K562 (cell line): Measurements from ENCODE around the gene URB2. TPM values are rescaled to one million over a fixed set of nuclear protein-coding genes. Genes with fewer than 3 reads are reported as not detected.

Experiments used
- ATAC-seq: fragments of 200-7000 bp; cut with Tn5 transposase; 3 replicates; pipeline ENCODE4 v1.9.1; 2020; ENCODE audit warnings: moderate library complexity
- BruUV-seq: library from RNA; stranded (reverse); fragments of 400-500 nt; replicated peaks from 2 replicates; lab custom pipeline; 2021; lab: Mats Ljungman, UMichigan
- CTCF ChIA-PET: fragments of 300-600 bp; formaldehyde crosslinking; extraction: SDS; loops from one replicate; lab custom pipeline; 2021; ENCODE audit warnings: low intra/inter-chr PET ratio; lab: Yijun Ruan, JAX
- POLR2A ChIA-PET: fragments of 300-600, 350-650 bp; sonication (Branson Sonifier 250); formaldehyde crosslinking; extraction: SDS; loops from one replicate; lab custom pipeline; 2021; ENCODE audit warnings: antibody characterized with exemption, inconsistent platforms; lab: Yijun Ruan, JAX
- DNase-seq, 4 experiments: peaks; one replicate each; pipeline versions ENCODE4 v3.0.0 to v3.0.0-alpha.2; 2011 to 2018; ENCODE audit warnings: low spot score in 3 of 4, mixed read lengths in 3 of 4; ENCODE audit errors: extremely low read depth in 1 of 4
- FAIRE-seq: peaks from 2 replicates; lab custom pipeline; 2011; peaks lifted over from hg19 to GRCh38; lab: Jason Lieb, UNC
- H2AFZ ChIP-seq: 2 replicates; pipeline ENCODE4 v1.6.0; 2011; ENCODE audit warnings: low read depth, low read length, control low read depth, inconsistent platforms
- H3K27ac ChIP-seq: fragments of 200-600 bp; 3 replicates; pipeline ENCODE4 v1.8.0; 2011; ENCODE audit warnings: low read depth, mild to moderate bottlenecking, control low read depth, inconsistent platforms, low read length, moderate library complexity, mixed read lengths; ENCODE audit errors: extremely low read depth
- H3K27me3 ChIP-seq, 2 experiments: fragments of 300-600 bp in 1 of 2; 2 replicates in 1 of 2; 3 replicates in 1 of 2; pipeline versions ENCODE4 v1.6.0 to v1.8.0; 2011; ENCODE audit warnings: inconsistent platforms in 2 of 2, low read length in 2 of 2, mild to moderate bottlenecking in 1 of 2, mixed read lengths in 1 of 2, moderate library complexity in 1 of 2; ENCODE audit not compliant: control insufficient read depth in 2 of 2, insufficient read depth in 2 of 2
- H3K36me3 ChIP-seq: fragments of 300-600 bp; 3 replicates; pipeline ENCODE4 v1.8.0; 2011; ENCODE audit warnings: mild to moderate bottlenecking, low read length, inconsistent platforms; ENCODE audit not compliant: control insufficient read depth, insufficient read depth
- H3K4me1 ChIP-seq, 2 experiments: fragments of 200-600 bp in 1 of 2; replicated peaks in 1 of 2; 2 replicates in 1 of 2; 3 replicates in 1 of 2; pipeline versions ENCODE4 v1.5.1 to v1.8.0; 2011; ENCODE audit warnings: inconsistent platforms in 2 of 2, low read length in 2 of 2, mild to moderate bottlenecking in 1 of 2, mixed read lengths in 1 of 2, moderate library complexity in 1 of 2; ENCODE audit not compliant: control insufficient read depth in 2 of 2, insufficient read depth in 2 of 2
- H3K4me2 ChIP-seq: 2 replicates; pipeline ENCODE4 v1.6.1; 2011; ENCODE audit warnings: low read length, control low read depth, inconsistent platforms, mixed read lengths; ENCODE audit not compliant: insufficient read depth
- H3K4me3 ChIP-seq: fragments of 200-600 bp; sonication (generic), shearing (Covaris generic); 2 replicates; pipeline ENCODE4 v1.5.1; 2016; ENCODE audit warnings: control low read depth, inconsistent platforms
- H3K79me2 ChIP-seq: fragments of 200-600 bp; 3 replicates; pipeline ENCODE4 v1.8.0; 2011; ENCODE audit warnings: low read length, inconsistent platforms; ENCODE audit not compliant: control insufficient read depth, insufficient read depth
- H3K9ac ChIP-seq, 2 experiments: 2 replicates each; pipeline versions ENCODE4 v1.6.0 to v1.6.1; 2011; ENCODE audit warnings: low read depth in 2 of 2, low read length in 2 of 2, control low read depth in 1 of 2, inconsistent platforms in 1 of 2, mild to moderate bottlenecking in 1 of 2, mixed read lengths in 1 of 2; ENCODE audit not compliant: insufficient read depth in 1 of 2
- H3K9me1 ChIP-seq: one replicate; pipeline ENCODE4 v1.6.0; 2011; ENCODE audit warnings: inconsistent platforms, mild to moderate bottlenecking, low read length, moderate library complexity; ENCODE audit not compliant: control insufficient read depth, insufficient read depth
- H3K9me3 ChIP-seq: replicated peaks from 2 replicates; pipeline ENCODE4 v1.5.1; 2011; ENCODE audit warnings: low read depth, low read length, inconsistent platforms; ENCODE audit not compliant: control insufficient read depth, insufficient read depth
- H4K20me1 ChIP-seq: replicated peaks from 2 replicates; pipeline ENCODE4 v1.6.1; 2011; ENCODE audit warnings: low read length, inconsistent platforms, mixed read lengths; ENCODE audit not compliant: control insufficient read depth, insufficient read depth
- KDM1A ChIP-seq, 2 experiments: fragments of 450-650 bp; IDR thresholded peaks; 2 replicates each; pipeline ENCODE4 v1.6.1; 2016; ENCODE audit warnings: mild to moderate bottlenecking in 2 of 2
- NFIC ChIP-seq: fragments of 450-650 bp; IDR thresholded peaks from 2 replicates; pipeline ENCODE4 v1.6.1; 2017; ENCODE audit warnings: mild to moderate bottlenecking, inconsistent platforms
- ZNF699 ChIP-seq: fragments of 250-450 bp; sonication (Bioruptor Pico); IDR thresholded peaks from 2 replicates; pipeline ENCODE4 v1.8.0; 2021; ENCODE audit warnings: mild to moderate bottlenecking, moderate library complexity; ENCODE audit not compliant: insufficient replicate concordance
- ZSCAN32 ChIP-seq: fragments of 450-650 bp; formaldehyde crosslinking; IDR thresholded peaks from 2 replicates; pipeline ENCODE4 v1.4.0; 2020; ENCODE audit warnings: mild to moderate bottlenecking, moderate library complexity
- WGBS: fragments of 100-300 bp; shearing (Covaris generic); methylation state at CpG from one replicate; pipeline ENCODE4 v1.1.6; 2016; ENCODE audit warnings: low coverage, mixed read lengths; ENCODE audit not compliant: insufficient coverage; ENCODE audit errors: missing lambda C conversion rate; 5-methylcytosine and 5-hydroxymethylcytosine counted together
- in situ Hi-C: fragments of 300-500 bp; cut with MboI; formaldehyde crosslinking; loops from 4 replicates; pipeline ENCODE4 v1.15.0; 2018; ENCODE audit warnings: inconsistent platforms, mixed read lengths
- intact Hi-C: fragments of 100-400 bp; cut with micrococcal nuclease; formaldehyde crosslinking; loops from 2 replicates; pipeline ENCODE4 v1.14.2; 2022
- polyA plus RNA-seq, 8 experiments: library from polyadenylated mRNA; depleted of rRNA in 4 of 8; stranded (reverse) in 5 of 8; unstranded in 3 of 8; fragments of >200 nt; fragmentation: Nextera tagmentation in 2 of 8; fragmentation: Illumina TruSeq in 1 of 8; extraction: Ambion mirVana in 2 of 8; extraction: Trizol in 1 of 8; gene quantifications; 2 replicates each; pipeline versions ENCODE4 v1.2.1 to v1.2.3, GENCODE V29; 2011 to 2014; ENCODE audit warnings: inconsistent platforms in 1 of 8, missing spikeins in 1 of 8
- total RNA-seq, 7 experiments: library from RNA; depleted of rRNA in 6 of 7; stranded (reverse); fragments of >200 nt in 6 of 7; fragmentation: Illumina TruSeq in 2 of 7; extraction: Trizol in 2 of 7; gene quantifications; 2 replicates each; pipeline versions ENCODE4 v1.2.1 to v1.2.3, GENCODE V29; 2011 to 2021; ENCODE audit warnings: low replicate concordance in 1 of 7

The URB2 gene
- total and polyA plus RNA-seq, 9 of the 15 experiments (the other 6 are each of a cell fraction or from before 2014, with no cell fraction given): 2.8 to 28.3 (median 19.0) TPM

GRCh38 chr1:229582011-229582694 lies 43.9 kb upstream of the URB2 start:
- Histone ChIP-seq H3K9ac (no peak overlapping the region), H3K4me1 (peaks cover 0 to 4% of the 10 kb centered on the region in 2 experiments; a peak in 2 of 5 replicates), H2AFZ (no peak overlapping the region), H3K9me3 (no peaks in the 10 kb centered on the region; the same call in 1 of the 2 replicates), H3K4me3 (no peak overlapping the region), H3K9me1 (no peaks in the 10 kb centered on the region), H3K4me2 (no peak overlapping the region), H3K27me3 (peaks cover 24 to 26% of the 10 kb centered on the region in 2 experiments), H4K20me1 (no peaks in the 10 kb centered on the region), H3K36me3 (no peaks in the 10 kb centered on the region), H3K27ac (no peak overlapping the region), H3K79me2 (no peaks in the 10 kb centered on the region)
- ChIA-PET POLR2A (interaction anchor here (0.8 to 2.2 kb wide), 5 partner anchors 10 to 41 kb away, joined by 3 to 7 read pairs (median 5); partner anchors contain the start of gene ABCB10), CTCF (no interaction called here)
- intact Hi-C loops (no loop called here), in situ Hi-C loops (no loop called here)
- FAIRE-seq: no peak
- peak; percentile 15; the same call in 1 of the 3 replicates for ATAC-seq
- no TSS peak for BruUV-seq
- TF ChIP-seq NFIC (peak; percentile 14; the same call in 1 of the 2 replicates), ZSCAN32 (CRISPR knock-in tag) (no peak)
- 12% methylated on average over 11 of the region's 11 CpGs for WGBS
- DNase-seq: no peak

- CTCF ChIA-PET: no interaction called here
- Histone ChIP-seq H3K9me3 (no peaks in the 10 kb centered on the region; the same call in 1 of the 2 replicates), H3K36me3 (no peaks in the 10 kb centered on the region), H3K9ac (no peak overlapping the region), H3K9me1 (no peaks in the 10 kb centered on the region), H3K27me3 (peaks cover 20 to 25% of the 10 kb centered on the region in 2 experiments), H2AFZ (no peak overlapping the region), H3K4me3 (no peak overlapping the region), H3K4me1 (peaks cover 0 to 4% of the 10 kb centered on the region in 2 experiments; a peak in 2 of 5 replicates), H3K27ac (no peak overlapping the region), H4K20me1 (no peaks in the 10 kb centered on the region), H3K79me2 (no peaks in the 10 kb centered on the region), H3K4me2 (no peak overlapping the region)
- intact Hi-C loops: no loop called here
- ATAC-seq (no peak), DNase-seq (no peak), FAIRE-seq (no peak)
- TF ChIP-seq ZNF699 (CRISPR knock-in tag): no peak
- TF ChIP-seq KDM1A (IDR thresholded peaks at IDR 0.05): 0 out of 4 replicates have a peak, but pooled peaks of 1 of the 2 experiments have one; percentile 12
- BruUV-seq: no TSS peak
- WGBS: 5% methylated on average over 4 of the region's 4 CpGs
- in situ Hi-C loops: no loop called here
- POLR2A ChIA-PET: interaction anchor here (0.8 to 2.2 kb wide), 5 partner anchors 11 to 41 kb away, joined by 3 to 7 read pairs (median 5); partner anchors contain the start of gene ABCB10
Measured at GRCh38 chr1:229582715-229583114, 43.3 kb upstream of the URB2 start.
